HL-60 (cell line): ENCODE data around the gene UNK.

Source experiments
- DNase-seq, 2 experiments: peaks; one replicate each; pipeline ENCODE4 v3.0.0-alpha.2; 2010 to 2020; ENCODE audit warnings: low read depth in 1 of 2, low spot score in 1 of 2
- H3K27ac ChIP-seq: fragments of 250-450 bp; sonication (Bioruptor Pico); replicated peaks from 2 replicates; pipeline ENCODE4 v1.5.1; 2020; ENCODE audit warnings: mild to moderate bottlenecking, moderate library complexity
- H3K27me3 ChIP-seq: fragments of 250-450 bp; sonication (Bioruptor Pico); 2 replicates; pipeline ENCODE4 v1.5.1; 2021; ENCODE audit warnings: mild to moderate bottlenecking, moderate library complexity; ENCODE audit not compliant: insufficient read depth, poor library complexity, severe bottlenecking
- H3K4me3 ChIP-seq: replicated peaks from 2 replicates; pipeline ENCODE4 v1.5.1; 2011; ENCODE audit warnings: mild to moderate bottlenecking, control low read depth, low read length; ENCODE audit not compliant: insufficient read depth
- GABPA ChIP-seq: IDR thresholded peaks from 2 replicates; pipeline ENCODE4 v1.6.1; 2012; ENCODE audit warnings: low read depth
- POLR2AphosphoS5 ChIP-seq: IDR thresholded peaks from 2 replicates; pipeline ENCODE4 v1.6.1; 2012; ENCODE audit warnings: low read depth
- REST ChIP-seq: IDR thresholded peaks from 2 replicates; pipeline ENCODE4 v1.6.1; 2012; ENCODE audit warnings: low read depth; ENCODE audit not compliant: insufficient replicate concordance
- SPI1 ChIP-seq: IDR thresholded peaks from 2 replicates; pipeline ENCODE4 v1.6.1; 2012; ENCODE audit warnings: low read depth, mild to moderate bottlenecking, borderline replicate concordance
- TF ChIP-seq, protein P1 (sequence below): IDR thresholded peaks from one replicate; pipeline ENCODE4 v1.5.1; 2011; ENCODE audit warnings: low read length, control low read depth, inconsistent platforms; ENCODE audit not compliant: insufficient read depth

Gene UNK

DNA sequence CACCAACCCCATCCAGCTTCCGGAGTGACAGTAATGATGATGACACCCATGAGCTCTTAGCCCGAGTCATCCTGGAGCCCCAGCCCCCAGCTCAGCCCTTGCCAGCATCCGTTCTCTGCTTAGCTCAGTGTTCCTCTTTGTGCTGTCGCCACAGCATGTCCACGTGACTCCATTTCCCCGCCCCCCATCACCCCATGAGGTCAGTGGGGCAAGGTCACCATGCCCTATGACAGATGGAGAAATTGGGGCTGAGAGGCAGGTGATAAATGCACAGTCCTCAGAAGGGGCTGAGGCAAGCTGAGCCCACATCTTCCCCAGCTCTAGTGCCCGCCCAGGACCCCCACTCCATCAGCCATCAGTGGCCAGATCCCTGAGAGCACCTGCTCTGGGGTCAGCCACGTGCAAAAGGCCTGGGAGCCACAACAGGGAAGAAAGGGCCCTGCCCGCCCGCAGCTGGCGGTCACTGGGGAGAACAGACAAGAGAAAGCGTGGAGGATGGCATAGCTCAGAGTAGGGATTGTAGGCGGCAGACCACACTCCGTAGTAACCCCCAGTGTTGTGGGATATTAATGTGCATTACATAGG lies 46.3 kb upstream of the UNK start:
- TF ChIP-seq, protein P1, sequence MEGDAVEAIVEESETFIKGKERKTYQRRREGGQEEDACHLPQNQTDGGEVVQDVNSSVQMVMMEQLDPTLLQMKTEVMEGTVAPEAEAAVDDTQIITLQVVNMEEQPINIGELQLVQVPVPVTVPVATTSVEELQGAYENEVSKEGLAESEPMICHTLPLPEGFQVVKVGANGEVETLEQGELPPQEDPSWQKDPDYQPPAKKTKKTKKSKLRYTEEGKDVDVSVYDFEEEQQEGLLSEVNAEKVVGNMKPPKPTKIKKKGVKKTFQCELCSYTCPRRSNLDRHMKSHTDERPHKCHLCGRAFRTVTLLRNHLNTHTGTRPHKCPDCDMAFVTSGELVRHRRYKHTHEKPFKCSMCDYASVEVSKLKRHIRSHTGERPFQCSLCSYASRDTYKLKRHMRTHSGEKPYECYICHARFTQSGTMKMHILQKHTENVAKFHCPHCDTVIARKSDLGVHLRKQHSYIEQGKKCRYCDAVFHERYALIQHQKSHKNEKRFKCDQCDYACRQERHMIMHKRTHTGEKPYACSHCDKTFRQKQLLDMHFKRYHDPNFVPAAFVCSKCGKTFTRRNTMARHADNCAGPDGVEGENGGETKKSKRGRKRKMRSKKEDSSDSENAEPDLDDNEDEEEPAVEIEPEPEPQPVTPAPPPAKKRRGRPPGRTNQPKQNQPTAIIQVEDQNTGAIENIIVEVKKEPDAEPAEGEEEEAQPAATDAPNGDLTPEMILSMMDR, result no peak
- TF ChIP-seq SPI1 (peak; percentile 73; the same call in 1 of the 2 replicates), GABPA (no peak), POLR2AphosphoS5 (peak; percentile 38; the same call in 1 of the 2 replicates), REST (no peak)
- Histone ChIP-seq H3K4me3 (no peak overlapping the region), H3K27me3 (no peaks in the 10 kb centered on the region), H3K27ac (peak overlapping the region; percentile 82)
- peak; percentile 93 to 95 for DNase-seq

- Histone ChIP-seq H3K27me3 (no peaks in the 10 kb centered on the region), H3K27ac (no peak overlapping the region; the same call in 1 of the 2 replicates), H3K4me3 (no peak overlapping the region)
- TF ChIP-seq REST (no peak), SPI1 (no peak), POLR2AphosphoS5 (no peak), GABPA (no peak)
- TF ChIP-seq, protein P1, result no peak
- no peak for DNase-seq
Measured at GRCh38 chr17:75739174-75739573, 45.4 kb upstream of the UNK start.

DNA sequence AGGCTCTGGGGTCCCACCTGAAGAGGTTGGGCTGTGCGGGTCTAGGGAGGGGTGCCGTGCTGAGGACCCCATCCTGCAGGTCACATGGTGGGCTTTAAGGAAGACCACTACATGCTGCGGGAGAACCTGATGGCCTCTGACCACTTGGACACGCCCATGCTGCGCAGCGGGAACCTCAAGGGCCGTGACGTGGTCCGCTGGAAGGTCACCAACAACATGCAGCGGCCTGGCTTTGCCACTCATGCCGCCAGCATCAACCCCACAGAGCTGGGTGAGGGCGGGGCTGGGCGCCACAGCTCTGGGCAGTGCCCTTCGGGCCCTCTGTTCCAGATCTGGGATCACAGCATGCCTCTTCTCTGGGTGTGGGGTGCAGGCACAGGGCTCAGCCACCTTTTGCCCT lies 44.8 kb upstream of the UNK start:
- TF ChIP-seq POLR2AphosphoS5, result no peak
- TF ChIP-seq REST, result no peak
- TF ChIP-seq GABPA, result no peak
- TF ChIP-seq, protein P1, result no peak
- no peak for TF ChIP-seq SPI1
- no peak overlapping the region for H3K4me3 ChIP-seq
- no peaks in the 10 kb centered on the region for H3K27me3 ChIP-seq

More for the DNA sequence above, 44.8 kb upstream of the UNK start:
- H3K27ac ChIP-seq, result no peak overlapping the region
- DNase-seq, result no peak
